Motor neuron (in vitro differentiated cells): ENCODE results near the gene AGPAT3. TPM values are rescaled to one million over a fixed set of nuclear protein-coding genes. Genes with fewer than 3 reads are reported as not detected.
A peak's percentile ranks its signal among the peaks of the same experiment; 100 is the strongest.

Experiments used
- ATAC-seq, 8 experiments: fragments of 200-7000 bp; cut with Tn5 transposase; replicated peaks in 6 of 8; 2 replicates each; pipeline ENCODE4 v1.8.0; 2021; ENCODE audit warnings: mild to moderate bottlenecking in 8 of 8, moderate library complexity in 8 of 8
- H3K27ac ChIP-seq, 2 donors: fragments of 250-450 bp; sonication (Bioruptor Pico); 2 replicates each; pipeline ENCODE4 v1.9.0; 2021; ENCODE audit warnings: antibody characterized with exemption in 2 of 2, mild to moderate bottlenecking in 2 of 2, moderate library complexity in 1 of 2
- H3K4me1 ChIP-seq, 2 donors: fragments of 250-450 bp; sonication (Bioruptor Pico); replicated peaks in 1 of 2; 2 replicates each; pipeline ENCODE4 v1.6.1; 2021; ENCODE audit warnings: antibody characterized with exemption in 2 of 2, mild to moderate bottlenecking in 2 of 2, moderate library complexity in 1 of 2
- H3K4me3 ChIP-seq, 5 donors: fragments of 250-450 bp; sonication (Bioruptor Pico); 2 replicates each; pipeline ENCODE4 v1.9.0; 2021; ENCODE audit warnings: antibody characterized with exemption in 5 of 5, mild to moderate bottlenecking in 5 of 5, moderate library complexity in 4 of 5
- WGBS, 10 experiments: fragments of 450-650 bp; shearing (Covaris generic); methylation state at CpG; one replicate each; pipeline ENCODE4 v1.0.0; 2022; 5-methylcytosine and 5-hydroxymethylcytosine counted together
- in situ Hi-C, 9 experiments: fragments of 400-800 bp; cut with MboI; loops; one replicate each; pipeline ENCODE4 v1.15.0; 2021; ENCODE audit warnings: low sequenced_read_pairs in 9 of 9, low pct_unique_long_range_greater_than_20kb in 2 of 9; ENCODE audit not compliant: unreplicated experiment in 9 of 9
- total RNA-seq, 8 experiments: library from RNA; unstranded; fragments of 300-600 nt; gene quantifications; 2 replicates each; pipeline versions ENCODE4 v1.2.3 to v1.2.4, GENCODE V29; 2022

AGPAT3 gene
- total RNA-seq, 8 experiments from 2014 or later: 13.0 to 44.5 (median 16.7) TPM

- Histone ChIP-seq H3K4me3 (no peak overlapping the region), H3K27ac (no peak overlapping the region), H3K4me1 (peaks cover 0 to 7% of the 10 kb centered on the region in 2 donors)
- 40 to 100% (median 87%) methylated on average over 2 to 17 of the region's 21 CpGs; no CpG with 5 or more reads in 2 of the 10 experiments for WGBS, 10 experiments
- in situ Hi-C loops: no loop called here
- ATAC-seq: no peak
Observed at GRCh38 chr21:43869486-43870325, 4.7 kb downstream of the AGPAT3 start.

GRCh38 chr21:43871487-43871886, 6.5 kb downstream of the AGPAT3 start:
- in situ Hi-C loops: no loop called here
- Histone ChIP-seq H3K27ac (no peak overlapping the region), H3K4me3 (no peak overlapping the region), H3K4me1 (peaks cover 0 to 4% of the 10 kb centered on the region in 2 donors)
- 60 to 100% (median 91%) methylated on average over 1 to 4 of the region's 4 CpGs for WGBS, 10 experiments
- no peak for ATAC-seq

GRCh38 chr21:43872531-43873197, 7.6 kb downstream of the AGPAT3 start:
- WGBS, 10 experiments: 61 to 100% (median 93%) methylated on average over 2 to 7 of the region's 16 CpGs; no CpG with 5 or more reads in 1 of the 10 experiments
- in situ Hi-C loops: no loop called here
- Histone ChIP-seq H3K27ac (no peak overlapping the region), H3K4me1 (no peaks in the 10 kb centered on the region), H3K4me3 (no peak overlapping the region)
- no peak for ATAC-seq

GRCh38 chr21:43873673-43874072, 8.7 kb downstream of the AGPAT3 start:
- H3K4me1 ChIP-seq: no peaks in the 10 kb centered on the region
- H3K27ac ChIP-seq: no peak overlapping the region
- ATAC-seq: no peak
- in situ Hi-C loops: no loop called here
- WGBS, 10 experiments: 89 to 100% (median 100%) methylated on average over 1 of the region's 1 CpG; no CpG with 5 or more reads in 1 of the 10 experiments
- no peak overlapping the region for H3K4me3 ChIP-seq

- Histone ChIP-seq H3K27ac (no peak overlapping the region), H3K4me1 (no peaks in the 10 kb centered on the region), H3K4me3 (no peak overlapping the region)
- peak in 1 of 8 experiments; percentile 49 for ATAC-seq
- in situ Hi-C loops: no loop called here
- 78 to 100% (median 88%) methylated on average over 1 to 11 of the region's 12 CpGs for WGBS, 10 experiments
Observed at GRCh38 chr21:43874085-43874805, 9.2 kb downstream of the AGPAT3 start.

GRCh38 chr21:43876605-43877004, 11.6 kb downstream of the AGPAT3 start:
- H3K4me1 ChIP-seq: no peaks in the 10 kb centered on the region
- H3K4me3 ChIP-seq: no peak overlapping the region
- 73 to 100% (median 93%) methylated on average over 2 to 5 of the region's 5 CpGs; no CpG with 5 or more reads in 1 of the 10 experiments for WGBS, 10 experiments
- ATAC-seq: no peak
- in situ Hi-C loops: no loop called here
- H3K27ac ChIP-seq: no peak overlapping the region

GRCh38 chr21:43877936-43878575, 13.0 kb downstream of the AGPAT3 start:
- Histone ChIP-seq H3K4me1 (peaks cover 0 to 7% of the 10 kb centered on the region in 2 donors), H3K4me3 (no peak overlapping the region), H3K27ac (no peak overlapping the region)
- 87 to 100% (median 92%) methylated on average over 2 to 9 of the region's 25 CpGs; no CpG with 5 or more reads in 5 of the 10 experiments for WGBS, 10 experiments
- in situ Hi-C loops: no loop called here
- no peak for ATAC-seq

- in situ Hi-C loops: no loop called here
- Histone ChIP-seq H3K27ac (no peak overlapping the region), H3K4me3 (no peak overlapping the region), H3K4me1 (peaks cover 7 to 11% of the 10 kb centered on the region in 2 donors)
- WGBS, 10 experiments: 60 to 100% (median 88%) methylated on average over 1 to 13 of the region's 25 CpGs; no CpG with 5 or more reads in 2 of the 10 experiments
- peak in 2 of 8 experiments; percentile 13 to 24 for ATAC-seq
Observed at GRCh38 chr21:43879348-43880110, 14.5 kb downstream of the AGPAT3 start.

GRCh38 chr21:43880111-43880985, 15.3 kb downstream of the AGPAT3 start:
- Histone ChIP-seq H3K4me1 (peaks cover 12 to 17% of the 10 kb centered on the region in 2 donors), H3K4me3 (no peak overlapping the region), H3K27ac (no peak overlapping the region)
- 49 to 100% (median 84%) methylated on average over 1 to 8 of the region's 14 CpGs; no CpG with 5 or more reads in 1 of the 10 experiments for WGBS, 10 experiments
- ATAC-seq: peak in 6 of 8 experiments; percentile 13 to 78 (median 51)
- in situ Hi-C loops: no loop called here

- no peak for ATAC-seq
- 67 to 100% (median 89%) methylated on average over 1 to 6 of the region's 6 CpGs; no CpG with 5 or more reads in 2 of the 10 experiments for WGBS, 10 experiments
- in situ Hi-C loops: no loop called here
Observed at GRCh38 chr21:43881283-43881682, 16.3 kb downstream of the AGPAT3 start.

GRCh38 chr21:43881935-43882334, 16.9 kb downstream of the AGPAT3 start:
- H3K4me3 ChIP-seq: no peak overlapping the region
- WGBS, 10 experiments: 85 to 100% (median 96%) methylated on average over 1 to 5 of the region's 8 CpGs; no CpG with 5 or more reads in 5 of the 10 experiments
- in situ Hi-C loops: no loop called here
- H3K4me1 ChIP-seq: peaks cover 12 to 17% of the 10 kb centered on the region in 2 donors
- peak in 4 of 8 experiments; percentile 27 to 51 (median 32) for ATAC-seq
- peak overlapping the region in 1 of 2 donors; percentile 58 for H3K27ac ChIP-seq

More at GRCh38 chr21:43881283-43881682, 16.3 kb downstream of the AGPAT3 start:
- Histone ChIP-seq H3K27ac (no peak overlapping the region), H3K4me3 (no peak overlapping the region), H3K4me1 (peaks cover 12 to 17% of the 10 kb centered on the region in 2 donors)
